MM.1S (cell line): ENCODE results near the gene CCL25.

Source experiments
- CTCF ChIP-seq: fragments of 300-600 bp; sonication (generic); IDR thresholded peaks from 2 replicates; pipeline ENCODE4 v1.5.1; 2016; ENCODE audit warnings: antibody characterized with exemption, low read length, mixed read lengths
- EZH2 ChIP-seq: fragments of 300-600 bp; sonication (generic); optimal IDR thresholded peaks from 2 replicates; pipeline ENCODE3; 2017; ENCODE audit warnings: low read depth, mild to moderate bottlenecking, antibody characterized with exemption, low read length, mixed read lengths
- EZH2phosphoT487 ChIP-seq: fragments of 300-600 bp; sonication (generic); IDR thresholded peaks from 2 replicates; pipeline ENCODE4 v1.6.1; 2018; ENCODE audit warnings: antibody characterized with exemption, low read length

- TF ChIP-seq CTCF = no peak
- TF ChIP-seq EZH2phosphoT487 = no peak
- no peak for TF ChIP-seq EZH2
These were observed 34.3 kb downstream of the CCL25 start for GRCh38 chr19:8086849-8087248.
